Keratinocyte (primary cell): ENCODE data around the gene PTPN14. TPM values are rescaled to one million over a fixed set of nuclear protein-coding genes. Genes with fewer than 3 reads are reported as not detected.

Experiments
- DNase-seq: peaks from one replicate; pipeline ENCODE4 v3.0.0-alpha.2; 2011; ENCODE audit warnings: low read depth, missing footprints, low spot score
- FAIRE-seq: peaks from 2 replicates; lab custom pipeline; 2011; peaks lifted over from hg19 to GRCh38; lab: Jason Lieb, UNC
- H2AFZ ChIP-seq: 2 replicates; pipeline ENCODE4 v1.6.0; 2012; ENCODE audit warnings: low read length, control low read depth, inconsistent platforms; ENCODE audit not compliant: control insufficient read depth
- H3K27ac ChIP-seq: 2 replicates; pipeline ENCODE4 v1.5.1; 2011; ENCODE audit warnings: low read length; ENCODE audit not compliant: control insufficient read depth, insufficient read depth
- H3K27me3 ChIP-seq: 3 replicates; pipeline ENCODE4 v1.6.0; 2011; ENCODE audit warnings: low read length; ENCODE audit not compliant: control insufficient read depth, insufficient read depth; ENCODE audit errors: extremely low read depth
- H3K36me3 ChIP-seq, 2 experiments: 2 replicates in 1 of 2; 3 replicates in 1 of 2; pipeline ENCODE4 v1.5.1; 2011; ENCODE audit warnings: low read length in 2 of 2, mild to moderate bottlenecking in 1 of 2; ENCODE audit not compliant: control insufficient read depth in 2 of 2, insufficient read depth in 2 of 2; ENCODE audit errors: extremely low read depth in 1 of 2
- H3K4me1 ChIP-seq: 3 replicates; pipeline ENCODE4 v1.5.1; 2011; ENCODE audit warnings: low read length; ENCODE audit not compliant: control insufficient read depth, insufficient read depth; ENCODE audit errors: extremely low read depth
- H3K4me2 ChIP-seq: 3 replicates; pipeline ENCODE4 v1.6.0; 2011; ENCODE audit warnings: low read depth, low read length; ENCODE audit not compliant: control insufficient read depth, insufficient read depth; ENCODE audit errors: extremely low read depth
- H3K4me3 ChIP-seq, 3 experiments: fragments of 200-600 bp in 1 of 3; sonication (generic) in 1 of 3; 2 replicates in 2 of 3; 3 replicates in 1 of 3; pipeline ENCODE4 v1.5.1; 2011 to 2016; ENCODE audit warnings: low read length in 3 of 3, mild to moderate bottlenecking in 3 of 3, control low read depth in 2 of 3, inconsistent platforms in 1 of 3, low read depth in 1 of 3, mixed read lengths in 1 of 3, mixed run types in 1 of 3, moderate library complexity in 1 of 3; ENCODE audit not compliant: control insufficient read depth in 2 of 3, insufficient read depth in 2 of 3; ENCODE audit errors: extremely low read depth in 1 of 3
- H3K79me2 ChIP-seq: 2 replicates; pipeline ENCODE4 v1.6.0; 2012; ENCODE audit warnings: low read length; ENCODE audit not compliant: control insufficient read depth, insufficient read depth
- H3K9ac ChIP-seq: 3 replicates; pipeline ENCODE4 v1.6.0; 2011; ENCODE audit warnings: low read length; ENCODE audit not compliant: control insufficient read depth, insufficient read depth; ENCODE audit errors: extremely low read depth
- H3K9me1 ChIP-seq: 3 replicates; pipeline ENCODE4 v1.6.0; 2011; ENCODE audit warnings: low read length; ENCODE audit not compliant: control insufficient read depth, insufficient read depth; ENCODE audit errors: extremely low read depth
- H3K9me3 ChIP-seq: 2 replicates; pipeline ENCODE4 v1.5.1; 2012; ENCODE audit warnings: low read depth, low read length; ENCODE audit not compliant: control insufficient read depth
- H4K20me1 ChIP-seq: 3 replicates; pipeline ENCODE4 v1.6.0; 2011; ENCODE audit warnings: low read length; ENCODE audit not compliant: control insufficient read depth, insufficient read depth; ENCODE audit errors: extremely low read depth
- CTCF ChIP-seq, 3 experiments: IDR thresholded peaks in 1 of 3; conservative IDR thresholded peaks in 1 of 3; optimal IDR thresholded peaks in 1 of 3; 2 replicates in 2 of 3; 3 replicates in 1 of 3; pipeline versions ENCODE3 to v1.5.1; 2011; ENCODE audit warnings: low read length in 3 of 3, mild to moderate bottlenecking in 3 of 3, moderate library complexity in 2 of 3, control low read depth in 1 of 3, inconsistent platforms in 1 of 3; ENCODE audit not compliant: insufficient read depth in 2 of 3; ENCODE audit errors: extremely low read depth in 1 of 3
- EZH2 ChIP-seq: IDR thresholded peaks from one replicate; pipeline ENCODE4 v1.6.1; 2012; ENCODE audit warnings: inconsistent platforms, mild to moderate bottlenecking, low read length, moderate library complexity
- dilution Hi-C: fragments of 300-500 bp; cut with MboI; formaldehyde crosslinking; loops from one replicate; pipeline ENCODE4 v1.7.0; 2020; ENCODE audit warnings: low sequenced_read_pairs; ENCODE audit not compliant: extremely low pct_ligation_motif_present
- polyA plus RNA-seq, 5 experiments: library from polyadenylated mRNA; depleted of rRNA in 3 of 5; stranded (reverse) in 3 of 5; stranded (forward) in 1 of 5; unstranded in 1 of 5; fragments of >200 nt; gene quantifications; 1 replicate in 1 of 5; 2 replicates in 3 of 5; 3 replicates in 1 of 5; pipeline versions ENCODE4 v1.2.1 to v1.2.3, GENCODE V29; 2011 to 2012; ENCODE audit warnings: missing spikeins in 2 of 5, low read depth in 1 of 5, low replicate concordance in 1 of 5

The PTPN14 gene
- polyA plus RNA-seq, 1 donor (not counting 4 experiments of a cell fraction or from before 2014, with no cell fraction given), result 29.9 TPM

- Histone ChIP-seq H3K79me2 (no peaks in the 10 kb centered on the region), H3K4me2 (no peak overlapping the region), H3K27me3 (no peaks in the 10 kb centered on the region), H3K9me3 (no peaks in the 10 kb centered on the region), H3K4me1 (no peaks in the 10 kb centered on the region), H3K36me3 (no peaks in the 10 kb centered on the region), H2AFZ (no peak overlapping the region), H3K27ac (no peak overlapping the region), H3K9me1 (no peaks in the 10 kb centered on the region), H3K4me3 (no peak overlapping the region), H4K20me1 (no peaks in the 10 kb centered on the region), H3K9ac (no peak overlapping the region)
- FAIRE-seq (no peak), DNase-seq (no peak)
- TF ChIP-seq EZH2, result no peak
- TF ChIP-seq CTCF (optimal IDR thresholded peaks at IDR 0.05 in 1 of 3, IDR thresholded peaks at IDR 0.05 in 1 of 3, conservative IDR thresholded peaks at IDR 0.05 in 1 of 3; ENCODE audit: extremely low read depth in 1 of 3, insufficient read depth in 2 of 3, low read length in 3 of 3), result no peak
- dilution Hi-C loops, result no loop called here
Measured at GRCh38 chr1:214590696-214591095, 39.3 kb upstream of the PTPN14 start.

GRCh38 chr1:214588963-214589597 is 37.7 kb upstream of the PTPN14 start:
- dilution Hi-C loops, result no loop called here
- Histone ChIP-seq H2AFZ (no peak overlapping the region), H3K27me3 (no peaks in the 10 kb centered on the region), H3K79me2 (no peaks in the 10 kb centered on the region), H3K4me3 (no peak overlapping the region), H3K9me3 (no peaks in the 10 kb centered on the region), H3K4me1 (peaks cover 4% of the 10 kb centered on the region), H3K9ac (no peak overlapping the region), H3K9me1 (no peaks in the 10 kb centered on the region), H3K27ac (no peak overlapping the region), H3K4me2 (no peak overlapping the region), H3K36me3 (no peaks in the 10 kb centered on the region), H4K20me1 (no peaks in the 10 kb centered on the region)
- DNase-seq (no peak), FAIRE-seq (no peak)
- TF ChIP-seq EZH2 (no peak), CTCF (optimal IDR thresholded peaks at IDR 0.05 in 1 of 3, IDR thresholded peaks at IDR 0.05 in 1 of 3, conservative IDR thresholded peaks at IDR 0.05 in 1 of 3; ENCODE audit: extremely low read depth in 1 of 3, insufficient read depth in 2 of 3, low read length in 3 of 3) (no peak)
